Stimulated activated CD8-positive, alpha-beta memory T cell treated with anti-CD3 and anti-CD28 coated beads, Interleukin-7, amount 100 ng/mL, for 48 hours (primary cell): Measurements from ENCODE around the gene F10.
"Not testable (repeated sequence)": the region's sequence is repeated elsewhere in the genome, so short reads cannot be mapped to it uniquely, and the experiment has no call there.

ENCODE experiments used
- DNase-seq, 2 donors: peaks; one replicate each; pipeline ENCODE4 v3.0.0-alpha.2; 2020; ENCODE audit warnings: low read depth in 1 of 2; ENCODE audit errors: extremely low read depth in 1 of 2

Gene F10

GRCh38 chr13:113122550-113123225 is at the start of gene F10:
Gene F10 (plus strand): TSS chr13:113122799. CDS start chr13:113122856, 57 bp downstream.
- no peak for DNase-seq

DNA sequence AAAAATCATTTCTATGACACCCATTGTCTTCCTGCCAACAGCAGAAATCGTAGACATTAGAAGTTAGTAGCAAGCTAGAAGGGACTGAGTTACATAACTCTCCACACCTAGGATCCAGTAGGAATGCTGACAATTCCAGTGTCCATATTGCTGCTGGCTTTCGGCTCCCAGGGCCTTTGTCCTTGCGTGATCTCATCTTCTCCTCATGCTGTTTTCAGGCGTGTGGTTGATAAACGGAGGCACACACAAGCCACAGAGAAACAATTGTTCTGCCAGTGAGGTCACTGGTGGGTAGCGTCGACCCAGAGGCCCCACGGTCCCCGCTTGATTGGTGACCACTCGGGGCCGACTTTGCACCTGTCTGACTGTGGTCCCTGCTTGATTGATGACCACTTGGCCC is 48.7 kb upstream of the F10 start:
- DNase-seq, result no peak

- DNase-seq, result no peak
Measured at GRCh38 chr13:113074401-113074800, 48.2 kb upstream of the F10 start.

- DNase-seq, result no peak
Measured at GRCh38 chr13:113074876-113075275, 47.7 kb upstream of the F10 start.

GRCh38 chr13:113075711-113076110 is 46.9 kb upstream of the F10 start:
- no peak for DNase-seq

- no peak for DNase-seq
Measured at GRCh38 chr13:113076681-113077401, 45.8 kb upstream of the F10 start.

- no peak for DNase-seq
Measured at GRCh38 chr13:113077566-113077952, 45.0 kb upstream of the F10 start.

DNA sequence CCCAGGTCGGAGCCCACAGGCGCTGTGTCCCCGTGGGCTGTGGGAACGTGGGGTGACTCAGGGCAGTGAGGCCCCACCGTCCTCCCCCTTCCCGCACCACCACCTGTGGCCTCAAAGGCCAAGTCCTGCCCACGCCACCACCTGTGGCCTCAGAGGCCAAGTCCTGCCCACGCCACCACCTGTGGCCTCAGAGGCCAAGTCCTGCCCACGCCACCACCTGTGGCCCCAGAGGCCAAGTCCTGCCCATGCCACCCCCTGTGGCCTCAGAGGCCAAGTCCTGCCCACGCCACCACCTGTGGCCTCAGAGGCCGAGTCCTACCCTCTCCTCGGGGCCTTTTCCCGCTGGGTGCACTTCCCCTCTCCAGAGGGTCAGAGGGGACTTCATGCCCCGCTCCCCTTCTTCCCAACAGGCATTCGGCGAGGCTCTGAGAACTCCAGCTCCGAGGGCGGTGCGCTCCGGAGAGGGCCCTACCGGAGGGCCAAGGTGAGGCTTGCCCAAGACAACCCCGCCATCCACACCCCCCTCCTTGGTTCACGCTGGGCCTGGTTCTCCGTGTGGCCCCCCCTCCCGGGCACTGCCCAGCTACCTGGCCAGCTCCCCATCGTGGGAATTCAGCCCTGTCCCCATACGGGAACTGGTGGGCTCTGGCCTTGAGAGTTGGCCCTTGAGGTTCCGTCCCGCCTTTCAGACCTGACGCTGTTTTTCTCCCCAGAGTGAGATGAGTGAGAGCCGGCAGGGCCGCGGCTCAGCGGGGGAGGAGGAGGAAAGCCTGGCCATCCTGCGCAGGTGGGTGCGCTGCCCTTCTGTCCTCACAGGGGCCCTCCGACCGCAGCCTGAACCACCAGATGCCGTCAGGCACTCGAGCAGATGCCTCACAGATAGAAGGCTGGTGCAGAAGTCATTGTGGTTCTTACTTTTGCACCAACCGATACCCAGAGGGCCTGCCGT is 44.4 kb upstream of the F10 start:
- DNase-seq, result no peak

- no peak for DNase-seq
Measured at GRCh38 chr13:113078902-113079780, 43.5 kb upstream of the F10 start.

DNA sequence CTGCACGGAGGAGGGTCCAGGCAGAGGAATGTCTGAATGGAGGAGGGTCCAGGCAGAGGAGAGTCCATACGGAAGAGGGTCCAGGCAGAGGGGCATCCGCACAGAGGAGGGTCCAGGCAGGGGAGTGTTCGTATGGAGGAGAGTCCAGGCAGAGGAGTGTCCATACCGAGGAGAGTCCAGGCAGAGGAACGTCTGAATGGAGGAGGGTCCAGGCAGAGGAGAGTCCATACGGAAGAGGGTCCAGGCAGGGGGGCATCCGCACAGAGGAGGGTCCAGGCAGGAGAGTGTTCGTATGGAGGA is 42.9 kb upstream of the F10 start:
- DNase-seq, result not testable (repeated sequence)

DNA sequence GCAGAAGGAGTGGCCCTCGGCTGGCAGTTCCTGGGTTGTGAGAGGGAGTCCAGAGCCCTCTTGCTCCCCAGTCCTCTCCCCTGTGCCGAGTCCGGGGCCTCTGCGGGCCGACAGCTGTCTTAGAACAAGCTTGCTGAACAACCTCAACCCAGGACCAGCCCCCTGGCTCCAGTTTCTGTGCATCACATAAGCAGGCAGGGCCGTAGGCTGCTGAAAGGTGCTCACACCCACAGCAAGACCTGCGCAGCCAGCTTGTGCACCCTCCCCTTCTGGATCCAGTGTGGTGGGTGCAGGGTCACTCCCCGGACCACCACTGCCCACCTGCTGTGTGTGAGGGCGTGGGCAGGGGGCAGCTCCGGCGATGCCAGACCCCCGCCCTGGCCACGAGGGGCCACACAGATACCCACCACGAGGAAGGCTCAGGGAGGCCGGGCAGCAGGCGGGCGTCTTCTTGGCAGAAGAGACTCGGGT is 42.2 kb upstream of the F10 start:
- DNase-seq, result no peak

- DNase-seq, result no peak
Measured at GRCh38 chr13:113080901-113081521, 41.6 kb upstream of the F10 start.

DNA sequence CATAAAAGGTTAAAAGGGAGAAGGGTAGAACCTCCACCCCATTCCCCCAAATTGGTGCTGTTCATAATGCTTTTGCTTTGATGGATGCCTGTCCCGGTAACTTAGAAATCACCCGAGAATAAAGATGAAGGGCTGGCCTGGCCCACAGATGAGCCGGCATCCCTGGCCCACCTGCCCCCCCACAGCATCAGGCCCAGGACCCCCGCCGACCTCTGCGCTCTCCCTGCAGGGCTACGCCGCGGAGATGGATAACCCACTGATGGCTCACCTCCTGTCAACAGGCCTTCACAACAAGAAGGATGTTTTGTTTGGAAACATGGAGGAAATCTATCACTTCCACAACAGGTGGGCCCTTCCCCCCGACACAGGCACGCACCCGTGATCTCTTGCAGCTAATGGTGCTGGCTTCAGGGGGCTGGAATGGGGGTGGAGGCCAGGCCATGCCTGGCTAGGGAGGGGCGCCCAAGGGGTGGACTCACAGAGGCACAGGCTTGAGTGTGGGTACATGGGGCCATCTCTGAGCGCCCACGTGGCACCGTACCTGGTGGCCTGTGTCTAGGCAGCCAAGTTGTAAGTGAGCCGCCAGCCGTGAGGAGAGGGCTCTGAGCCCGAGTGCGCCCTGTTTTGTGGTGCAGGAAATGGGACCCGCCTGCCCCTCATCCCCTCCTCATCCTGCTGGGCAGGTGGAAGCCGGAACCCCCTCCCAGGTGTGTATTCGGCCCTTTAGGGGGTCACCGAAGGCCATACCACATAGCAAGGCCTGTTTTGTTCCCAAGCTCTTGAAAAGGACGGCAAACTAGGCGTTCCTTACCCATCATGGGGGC is 40.2 kb upstream of the F10 start:
- DNase-seq, result no peak

DNA sequence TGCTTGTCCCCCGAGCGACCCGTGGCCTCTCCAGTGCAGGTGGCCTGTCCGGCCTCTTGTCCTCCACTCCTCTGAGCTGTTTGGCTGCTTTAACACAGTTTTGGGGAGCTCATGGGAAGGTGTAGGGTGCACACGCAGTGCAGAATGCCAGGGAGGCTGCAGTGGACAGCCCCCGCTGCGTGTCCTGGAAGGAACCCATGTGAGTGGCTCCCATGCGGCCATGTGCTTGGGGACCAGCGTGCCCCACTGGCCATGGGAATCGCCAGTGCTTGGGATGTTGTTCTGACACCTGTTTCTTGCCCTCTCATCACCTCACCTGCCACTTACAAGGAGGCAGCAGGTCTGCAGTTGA is 39.6 kb upstream of the F10 start:
- DNase-seq, result no peak

DNA sequence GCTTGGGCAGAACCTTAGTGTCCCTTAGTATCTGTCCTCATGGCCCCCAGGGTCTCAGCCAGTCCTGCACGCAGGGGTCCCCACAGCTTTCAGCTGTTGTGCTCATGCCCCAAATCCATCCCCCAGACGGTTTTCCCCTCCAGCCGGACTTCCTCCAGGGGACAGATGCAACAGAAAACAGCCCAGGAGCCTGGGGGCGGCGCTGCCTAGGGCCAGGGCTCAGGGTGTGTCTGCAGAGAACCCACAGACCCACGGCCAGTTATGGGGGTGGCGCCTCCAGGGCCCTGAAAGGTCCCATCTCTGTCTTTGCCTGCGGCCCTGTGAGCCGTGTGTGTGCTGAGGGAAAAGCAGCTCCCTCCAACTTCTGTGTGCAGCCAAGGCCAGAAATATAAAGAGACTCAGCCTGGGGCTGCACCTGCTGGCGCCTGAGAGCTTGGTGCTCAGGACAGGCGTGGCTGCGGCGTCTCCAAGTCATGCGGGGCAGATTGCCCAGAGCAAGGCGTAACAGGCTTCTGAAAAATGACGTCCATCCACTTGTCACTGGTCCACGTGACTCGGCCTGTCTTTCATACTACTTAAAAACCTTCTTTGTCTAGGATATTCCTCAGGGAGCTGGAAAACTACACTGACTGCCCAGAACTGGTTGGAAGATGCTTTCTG is 39.1 kb upstream of the F10 start:
- DNase-seq, result no peak

DNA sequence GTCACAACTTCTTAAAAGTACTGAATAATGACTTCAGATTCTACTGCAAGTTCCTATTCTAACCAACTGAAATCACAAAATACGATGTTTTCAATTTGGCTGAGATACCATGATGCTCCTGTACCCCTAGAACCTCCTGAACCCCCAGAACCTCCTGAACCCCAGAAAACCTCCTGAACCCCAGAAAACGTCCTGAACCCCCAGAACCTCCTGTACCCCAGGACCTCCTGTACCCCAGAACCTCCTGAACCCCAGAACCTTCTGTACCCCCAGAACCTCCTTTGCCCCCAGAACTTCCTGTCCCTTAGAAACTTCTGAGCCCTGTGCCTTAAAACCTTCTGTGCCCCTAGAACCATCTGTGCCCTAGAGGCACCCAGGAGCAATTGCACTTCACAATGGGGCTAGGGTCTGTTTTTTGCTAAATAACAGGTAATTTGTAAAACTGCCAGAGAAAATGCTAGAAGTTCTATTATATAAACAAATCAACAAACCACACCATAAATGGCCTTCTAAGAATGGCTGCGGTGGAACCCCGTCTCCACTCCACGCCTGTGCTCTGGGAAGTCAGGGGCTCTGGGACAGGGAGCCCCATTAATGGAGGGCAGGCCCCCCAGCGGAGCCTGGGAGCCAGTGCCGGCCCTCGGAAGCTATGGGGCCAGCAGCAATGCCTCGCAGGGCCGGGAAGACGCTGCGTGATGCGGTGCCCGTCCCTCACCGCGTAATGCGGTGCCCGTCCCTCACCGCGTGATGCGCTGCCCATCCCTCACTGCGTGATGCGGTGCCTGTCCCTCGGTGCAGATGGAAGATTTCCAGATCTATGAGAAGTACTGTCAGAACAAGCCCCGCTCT is 38.3 kb upstream of the F10 start:
- no peak for DNase-seq

DNA sequence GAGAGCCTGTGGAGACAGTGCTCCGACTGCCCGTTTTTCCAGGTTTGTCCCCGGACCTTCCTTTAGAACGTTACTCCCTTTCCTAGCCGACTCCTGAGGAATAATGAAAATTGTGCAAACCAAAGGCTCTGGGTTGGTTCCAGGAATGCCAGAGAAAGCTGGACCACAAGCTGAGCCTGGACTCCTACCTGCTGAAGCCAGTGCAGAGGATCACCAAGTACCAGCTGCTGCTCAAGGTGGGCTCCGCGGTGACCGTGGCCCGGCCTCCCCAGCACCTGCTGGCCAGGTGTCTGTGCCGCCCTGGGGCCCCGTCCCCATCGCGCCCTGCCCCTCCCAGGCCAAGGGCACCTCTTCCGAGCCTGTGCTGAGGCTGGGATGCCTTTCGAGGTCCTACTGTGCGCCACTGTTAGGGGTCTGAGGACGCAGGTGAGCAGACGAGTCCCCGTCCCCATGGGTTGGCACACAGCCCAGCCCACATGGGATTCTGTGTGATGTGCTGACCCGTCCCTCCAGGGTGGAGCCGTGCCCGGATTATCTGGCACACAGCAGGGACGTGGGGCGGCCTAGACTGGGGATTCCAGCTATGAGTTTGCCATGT is 37.6 kb upstream of the F10 start:
- no peak for DNase-seq
